DOHH2 (cell line): Measurements from ENCODE around the gene LNX1.

Experiments used
- H3F3A ChIP-seq: fragments of 200-600 bp; sonication (generic), shearing (Covaris generic); 2 replicates; pipeline ENCODE4 v1.6.0; 2016; ENCODE audit warnings: antibody characterized with exemption, mild to moderate bottlenecking; ENCODE audit not compliant: control insufficient read depth, insufficient read depth
- H3K27ac ChIP-seq: fragments of 200-600 bp; sonication (generic); 2 replicates; pipeline ENCODE4 v1.5.1; 2014; ENCODE audit warnings: low read depth, mild to moderate bottlenecking, low read length, moderate library complexity
- H3K27me3 ChIP-seq: fragments of 200-600 bp; sonication (generic); 2 replicates; pipeline ENCODE4 v1.6.1; 2014; ENCODE audit warnings: mild to moderate bottlenecking, low read length, mixed read lengths; ENCODE audit not compliant: control insufficient read depth
- H3K36me3 ChIP-seq: fragments of 200-600 bp; sonication (generic); 2 replicates; pipeline ENCODE4 v1.6.1; 2014; ENCODE audit warnings: mild to moderate bottlenecking, low read length, moderate library complexity, mixed read lengths; ENCODE audit not compliant: control insufficient read depth
- H3K4me1 ChIP-seq: fragments of 200-600 bp; sonication (generic); 2 replicates; pipeline ENCODE4 v1.6.1; 2014; ENCODE audit warnings: mild to moderate bottlenecking, low read length, mixed read lengths; ENCODE audit not compliant: control insufficient read depth
- H3K4me2 ChIP-seq: fragments of 200-600 bp; sonication (generic); 2 replicates; pipeline ENCODE4 v1.6.0; 2014; ENCODE audit warnings: mild to moderate bottlenecking, low read length, moderate library complexity
- H3K4me3 ChIP-seq: fragments of 200-600 bp; sonication (generic); 2 replicates; pipeline ENCODE4 v1.5.1; 2014; ENCODE audit warnings: mild to moderate bottlenecking, low read length, mixed read lengths
- H3K79me2 ChIP-seq: fragments of 200-600 bp; sonication (generic); 2 replicates; pipeline ENCODE4 v1.6.1; 2014; ENCODE audit warnings: mild to moderate bottlenecking, low read length, mixed read lengths; ENCODE audit not compliant: control insufficient read depth
- H3K9me2 ChIP-seq: fragments of 200-600 bp; sonication (generic); replicated peaks from 2 replicates; pipeline ENCODE4 v1.6.1; 2014; ENCODE audit warnings: mild to moderate bottlenecking, low read length, mixed read lengths; ENCODE audit not compliant: control insufficient read depth
- H3K9me3 ChIP-seq: fragments of 200-600 bp; sonication (generic); 2 replicates; pipeline ENCODE4 v1.6.1; 2014; ENCODE audit warnings: antibody characterized with exemption, low read length, mixed read lengths; ENCODE audit not compliant: control insufficient read depth, insufficient read depth
- H4K20me1 ChIP-seq: fragments of 200-600 bp; sonication (generic); 2 replicates; pipeline ENCODE4 v1.6.0; 2014; ENCODE audit warnings: low read depth, mild to moderate bottlenecking, antibody characterized with exemption, low read length, moderate library complexity; ENCODE audit not compliant: control insufficient read depth, insufficient read depth
- EZH2phosphoT487 ChIP-seq: fragments of 200-600 bp; sonication (generic); IDR thresholded peaks from 2 replicates; pipeline ENCODE4 v1.6.1; 2017; ENCODE audit warnings: borderline replicate concordance, mild to moderate bottlenecking, antibody characterized with exemption, low read length, moderate library complexity, mixed read lengths
- TF ChIP-seq, protein P1 (sequence below): fragments of 200-600 bp; sonication (generic); IDR thresholded peaks from one replicate; pipeline ENCODE4 v1.5.1; 2014; ENCODE audit warnings: antibody characterized with exemption, mild to moderate bottlenecking, low read depth, low read length; ENCODE audit not compliant: poor library complexity, severe bottlenecking

The LNX1 gene

DNA sequence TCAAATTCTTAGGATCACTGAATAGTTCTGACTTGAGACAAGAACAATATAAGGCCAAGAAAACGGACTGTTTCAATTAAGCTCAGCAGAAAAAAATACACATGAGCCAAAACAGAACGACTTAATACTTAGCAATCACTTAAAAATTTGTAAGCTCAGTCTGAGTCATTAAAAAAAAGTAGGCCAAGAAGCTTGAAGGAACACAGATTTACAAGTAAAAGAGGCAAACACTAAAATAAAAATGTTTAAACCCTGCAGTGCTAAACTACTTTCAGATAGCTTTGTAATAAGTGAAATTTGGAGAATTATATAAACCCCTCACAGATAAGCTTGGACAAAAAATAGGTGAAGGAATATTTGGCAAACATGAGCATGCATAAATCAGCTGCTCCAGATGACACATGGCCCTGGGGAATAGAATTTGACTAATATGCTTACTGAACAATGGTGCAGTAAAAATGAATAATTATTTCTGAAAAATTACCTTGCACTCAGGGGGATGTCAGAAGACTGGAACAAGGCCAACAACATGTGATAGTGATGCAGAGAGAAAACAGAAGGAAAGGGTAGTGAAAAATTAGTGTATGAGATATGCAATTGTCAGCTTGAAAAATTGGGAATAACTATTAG is 49.6 kb downstream of the LNX1 start:
- Histone ChIP-seq H3F3A (no peaks in the 10 kb centered on the region), H3K4me3 (no peak overlapping the region), H3K27ac (no peak overlapping the region), H3K9me2 (no peaks in the 10 kb centered on the region), H3K27me3 (0 out of 2 replicates have a peak, but pooled peaks cover 5% of the 10 kb centered on the region), H3K4me2 (no peak overlapping the region), H3K79me2 (no peaks in the 10 kb centered on the region), H3K9me3 (no peaks in the 10 kb centered on the region), H4K20me1 (no peaks in the 10 kb centered on the region), H3K36me3 (no peaks in the 10 kb centered on the region), H3K4me1 (no peaks in the 10 kb centered on the region)
- TF ChIP-seq, protein P1, sequence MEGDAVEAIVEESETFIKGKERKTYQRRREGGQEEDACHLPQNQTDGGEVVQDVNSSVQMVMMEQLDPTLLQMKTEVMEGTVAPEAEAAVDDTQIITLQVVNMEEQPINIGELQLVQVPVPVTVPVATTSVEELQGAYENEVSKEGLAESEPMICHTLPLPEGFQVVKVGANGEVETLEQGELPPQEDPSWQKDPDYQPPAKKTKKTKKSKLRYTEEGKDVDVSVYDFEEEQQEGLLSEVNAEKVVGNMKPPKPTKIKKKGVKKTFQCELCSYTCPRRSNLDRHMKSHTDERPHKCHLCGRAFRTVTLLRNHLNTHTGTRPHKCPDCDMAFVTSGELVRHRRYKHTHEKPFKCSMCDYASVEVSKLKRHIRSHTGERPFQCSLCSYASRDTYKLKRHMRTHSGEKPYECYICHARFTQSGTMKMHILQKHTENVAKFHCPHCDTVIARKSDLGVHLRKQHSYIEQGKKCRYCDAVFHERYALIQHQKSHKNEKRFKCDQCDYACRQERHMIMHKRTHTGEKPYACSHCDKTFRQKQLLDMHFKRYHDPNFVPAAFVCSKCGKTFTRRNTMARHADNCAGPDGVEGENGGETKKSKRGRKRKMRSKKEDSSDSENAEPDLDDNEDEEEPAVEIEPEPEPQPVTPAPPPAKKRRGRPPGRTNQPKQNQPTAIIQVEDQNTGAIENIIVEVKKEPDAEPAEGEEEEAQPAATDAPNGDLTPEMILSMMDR: no peak
- no peak for TF ChIP-seq EZH2phosphoT487

DNA sequence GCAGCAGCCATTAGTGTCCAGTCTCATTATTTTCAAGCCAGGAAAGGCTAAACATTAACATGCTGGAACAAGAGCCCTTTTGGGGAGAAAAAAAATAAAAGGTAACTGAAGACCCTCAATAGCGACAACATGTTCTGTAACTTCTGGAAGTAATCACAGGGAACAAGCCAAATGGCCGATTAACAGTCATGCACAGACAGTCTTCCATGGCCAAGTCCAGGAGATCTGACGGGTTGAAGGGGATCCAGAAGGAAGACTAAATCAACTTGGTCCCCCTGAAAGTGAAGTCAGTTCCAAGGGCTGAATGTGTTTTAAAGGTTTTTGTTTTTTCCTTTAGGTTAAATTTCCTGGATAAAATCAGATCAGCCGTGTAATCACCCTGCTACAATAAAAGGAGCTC is 52.5 kb downstream of the LNX1 start:
- H3K36me3 ChIP-seq: no peaks in the 10 kb centered on the region
- H4K20me1 ChIP-seq: no peaks in the 10 kb centered on the region
- H3K4me2 ChIP-seq: no peak overlapping the region
- peaks cover 8% of the 10 kb centered on the region; the same call in 1 of the 2 replicates for H3K27me3 ChIP-seq
- no peaks in the 10 kb centered on the region for H3K4me1 ChIP-seq
- no peak for TF ChIP-seq EZH2phosphoT487
- TF ChIP-seq, protein P1: no peak
- no peaks in the 10 kb centered on the region for H3K79me2 ChIP-seq
- no peaks in the 10 kb centered on the region for H3K9me3 ChIP-seq
- H3F3A ChIP-seq: no peaks in the 10 kb centered on the region
- H3K4me3 ChIP-seq: no peak overlapping the region
- H3K27ac ChIP-seq: no peak overlapping the region
- H3K9me2 ChIP-seq: no peaks in the 10 kb centered on the region

DNA sequence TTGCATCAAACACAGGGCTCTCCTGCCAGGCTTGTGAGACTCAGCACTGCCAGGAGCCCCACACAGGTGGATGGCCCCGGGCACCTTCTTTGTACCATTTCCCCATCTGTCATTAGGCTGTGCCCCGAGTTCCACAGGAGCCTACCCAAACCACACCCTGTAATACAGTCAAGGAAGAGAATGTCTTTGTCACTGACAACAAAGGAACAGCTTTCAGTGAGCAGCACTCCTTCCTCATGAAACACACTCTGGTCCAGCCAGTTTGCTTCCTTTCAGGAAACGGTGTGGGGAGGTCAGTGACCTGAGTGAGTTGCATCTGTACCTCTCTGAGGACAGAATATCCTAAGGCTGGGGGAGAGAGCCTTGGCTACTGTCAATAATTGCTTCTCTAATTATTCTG is 53.7 kb downstream of the LNX1 start:
- Histone ChIP-seq H3K9me2 (no peaks in the 10 kb centered on the region), H3K4me3 (no peak overlapping the region), H3K4me1 (no peaks in the 10 kb centered on the region), H3K36me3 (no peaks in the 10 kb centered on the region), H4K20me1 (no peaks in the 10 kb centered on the region), H3K27ac (no peak overlapping the region), H3K27me3 (peaks cover 6% of the 10 kb centered on the region; the same call in 1 of the 2 replicates), H3K79me2 (no peaks in the 10 kb centered on the region), H3F3A (no peaks in the 10 kb centered on the region), H3K4me2 (no peak overlapping the region), H3K9me3 (no peaks in the 10 kb centered on the region)
- TF ChIP-seq, protein P1: no peak
- TF ChIP-seq EZH2phosphoT487: no peak
